HuH-7.5 (cell line): ENCODE results near the gene LRG1.
"Not testable (repeated sequence)": the region's sequence is repeated elsewhere in the genome, so short reads cannot be mapped to it uniquely, and the experiment has no call there.

Experiments used
- DNase-seq: peaks from one replicate; pipeline ENCODE4 v3.0.0; 2011; ENCODE audit warnings: low spot score

Gene LRG1

DNA sequence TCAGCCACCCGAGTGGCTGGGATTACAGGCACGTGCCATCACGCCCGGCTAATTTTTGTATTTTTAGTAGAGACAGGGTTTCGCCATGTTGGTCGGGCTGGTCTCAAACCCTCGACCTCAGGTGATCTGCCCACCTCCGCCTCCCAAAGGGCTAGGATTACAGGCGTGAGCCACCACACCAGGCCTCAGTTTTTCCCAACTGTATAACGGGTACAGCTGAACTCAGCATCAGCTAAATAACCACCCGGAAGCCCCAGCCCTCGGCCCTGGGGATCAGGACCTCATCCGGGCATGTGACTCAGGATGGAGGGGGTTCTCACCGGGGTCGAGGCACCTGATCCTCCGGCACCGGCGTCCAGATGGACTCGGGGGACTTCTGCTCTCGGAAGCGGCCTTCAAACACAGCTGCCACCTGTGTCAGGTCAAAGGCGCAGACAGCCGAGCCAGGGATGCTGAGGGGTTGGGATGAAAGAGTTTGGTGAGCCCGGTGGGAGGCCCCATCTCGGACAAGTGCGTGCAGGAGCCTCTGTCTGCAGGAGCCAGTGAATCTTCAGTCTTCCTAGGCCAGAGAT lies 10.7 kb upstream of the LRG1 start:
- DNase-seq = no peak

DNA sequence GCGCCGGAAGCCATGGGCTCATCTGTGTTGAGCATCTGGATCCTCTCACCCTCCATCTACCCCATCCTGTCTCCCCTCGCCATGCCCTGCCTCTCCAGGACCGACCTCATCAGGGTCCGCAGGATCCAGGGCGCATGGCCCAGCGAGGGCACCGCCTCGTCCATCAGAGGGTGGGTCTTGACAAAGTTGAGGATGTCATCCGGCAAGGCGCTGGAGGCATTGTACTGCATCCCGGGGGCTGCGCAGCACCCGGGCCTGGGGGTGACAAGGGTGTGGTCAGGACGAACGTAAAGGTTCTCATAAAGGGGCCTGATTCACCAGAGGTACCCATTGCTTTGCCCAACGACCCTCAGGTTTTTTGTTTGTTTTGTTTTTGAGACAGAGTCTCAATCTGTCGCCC lies 10.2 kb upstream of the LRG1 start:
- no peak for DNase-seq

DNA sequence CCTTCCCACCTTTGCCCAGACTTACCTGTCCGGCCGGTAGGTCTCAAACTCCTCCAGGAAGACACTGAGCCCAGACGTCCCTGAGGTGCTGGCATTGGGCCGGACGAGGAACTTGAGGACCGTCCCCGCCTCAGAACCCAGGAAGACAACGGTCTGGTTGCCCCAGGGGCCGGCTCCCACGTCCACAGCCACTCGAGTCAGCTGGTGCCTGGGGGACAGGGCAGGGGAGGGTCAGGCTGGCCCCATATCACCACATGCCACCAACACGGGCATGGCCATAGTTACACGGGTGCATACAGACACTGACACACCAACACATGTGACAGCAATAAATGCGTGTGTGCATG lies 8.4 kb upstream of the LRG1 start:
- DNase-seq = no peak

DNA sequence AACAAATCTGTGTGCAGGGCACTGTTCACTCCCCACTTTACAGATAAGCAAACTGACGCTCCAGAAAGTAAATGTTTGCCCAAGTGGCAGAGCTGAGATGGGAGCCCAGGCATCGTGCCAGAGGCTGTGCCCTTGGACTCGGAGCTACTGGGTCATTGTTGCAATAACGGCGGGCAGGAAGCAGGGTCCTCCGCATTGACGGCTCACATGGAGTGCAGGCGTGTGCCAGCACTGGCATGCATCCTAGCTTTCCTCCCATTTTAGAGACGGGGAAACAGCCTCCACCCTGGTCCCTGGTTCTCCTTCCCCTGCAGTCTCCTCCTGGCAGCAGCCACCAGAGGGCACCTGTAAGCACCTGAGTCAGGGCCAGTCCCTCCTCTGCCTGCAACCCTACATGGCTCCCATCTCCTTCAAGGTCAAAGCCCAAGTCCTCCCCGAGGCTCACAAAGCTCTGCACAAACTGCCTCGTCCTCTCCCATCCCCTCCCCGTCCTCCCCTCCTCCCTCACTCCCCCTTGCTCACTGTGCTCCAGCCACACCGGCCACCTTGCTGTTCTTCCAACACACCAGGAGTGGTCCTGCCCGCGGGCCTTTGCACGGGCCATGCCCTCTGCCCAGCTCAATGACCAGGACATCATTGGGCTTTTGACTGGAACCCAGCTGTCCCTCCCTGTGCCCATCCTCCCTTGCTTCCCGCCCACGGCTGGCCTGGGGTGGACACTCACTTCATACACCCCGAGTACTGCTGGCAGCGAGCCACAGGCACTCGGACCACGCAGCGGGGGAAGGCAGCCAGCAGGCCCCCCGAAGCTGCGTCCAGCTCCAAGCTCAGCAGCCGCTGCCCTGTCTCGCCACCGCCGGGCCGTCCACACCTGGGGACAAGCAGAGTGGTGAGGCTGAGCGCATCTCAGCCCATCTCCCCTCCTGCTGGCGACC lies 7.7 kb upstream of the LRG1 start:
- DNase-seq = no peak

DNA sequence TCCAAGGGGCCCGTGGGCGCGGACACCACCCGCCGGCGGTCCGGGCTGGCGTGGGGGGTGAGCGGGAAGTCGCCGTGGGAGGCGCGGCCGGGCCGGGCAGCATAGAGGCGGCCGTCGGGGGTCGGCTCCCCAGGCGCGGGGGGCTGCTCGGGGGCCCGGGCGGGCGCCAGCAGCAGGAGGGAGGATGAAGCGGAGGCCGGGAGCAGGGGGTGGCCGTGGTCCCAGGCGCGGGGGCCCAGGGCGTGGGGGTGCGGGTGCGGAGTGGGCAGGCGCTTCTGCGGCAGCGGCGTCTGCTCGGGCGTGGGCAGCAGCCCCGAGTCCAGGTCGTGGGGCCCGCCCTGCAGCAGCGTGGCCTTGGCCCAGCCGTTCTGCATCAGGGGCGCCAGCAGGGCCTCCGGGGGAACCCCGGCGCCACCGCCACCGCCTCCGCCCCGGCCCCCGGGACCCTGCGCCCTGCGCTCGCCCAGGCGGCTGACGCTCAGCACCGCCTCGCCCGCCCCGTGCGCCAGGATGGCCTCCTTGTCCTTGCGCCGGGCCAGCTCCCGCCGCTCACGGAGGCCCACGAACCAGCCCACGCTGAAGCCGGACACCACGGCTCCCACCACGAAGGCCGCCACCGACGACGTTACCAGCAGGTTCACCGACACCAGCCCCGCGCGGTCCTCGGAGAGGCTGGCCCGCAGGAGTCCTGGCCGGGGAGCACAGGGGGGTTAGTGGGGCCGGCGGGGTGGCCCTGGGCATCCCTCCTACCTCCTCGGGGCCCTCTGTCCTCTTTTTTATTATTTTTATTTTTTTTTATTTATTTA lies 4.2 kb upstream of the LRG1 start:
- no peak for DNase-seq

DNA sequence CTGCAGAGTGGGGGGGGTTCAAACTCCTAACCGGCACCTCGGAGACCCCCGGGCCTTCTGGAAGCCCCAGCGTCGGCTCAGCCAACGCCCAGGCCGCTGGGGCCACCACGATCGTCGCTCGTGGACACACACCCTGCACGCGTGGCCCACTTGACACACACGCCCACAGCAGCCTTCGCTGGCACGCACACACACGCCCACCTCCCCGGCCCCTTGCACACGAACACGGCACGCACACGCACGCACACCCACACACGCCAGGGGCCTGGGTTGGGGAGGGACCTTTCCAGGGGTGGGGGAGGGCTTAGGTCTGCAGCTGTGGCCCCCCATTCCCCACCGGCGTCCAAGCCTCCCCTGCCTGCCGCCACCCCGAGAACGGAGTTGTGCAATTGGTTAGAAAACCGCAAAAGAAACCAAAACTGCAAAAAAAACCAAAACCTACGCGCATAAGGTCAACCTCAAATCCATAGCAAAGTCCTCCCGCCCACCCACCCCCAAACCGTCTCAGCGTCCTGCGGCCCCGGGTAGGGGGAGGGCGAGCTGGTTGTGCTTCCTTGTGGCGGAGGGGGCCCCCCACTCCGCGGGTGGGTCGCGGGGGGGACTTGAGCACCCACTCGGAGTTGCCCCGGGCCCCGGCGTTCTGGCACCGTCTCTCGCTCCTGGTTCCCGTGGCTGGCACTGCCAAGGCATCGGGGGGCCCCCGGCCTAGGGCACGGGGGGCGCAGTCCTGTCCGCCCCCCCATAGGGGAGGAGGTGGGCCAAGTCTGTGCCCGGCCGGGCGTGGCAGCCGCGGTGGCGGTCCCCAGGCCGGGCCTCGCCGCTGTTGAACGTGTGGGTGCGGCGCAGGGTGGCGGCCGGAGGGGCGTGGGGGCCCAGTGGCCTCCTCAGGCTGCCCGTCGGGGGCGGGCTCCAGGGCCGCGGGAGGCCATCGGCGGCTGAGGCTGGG lies 3.3 kb upstream of the LRG1 start:
- DNase-seq = no peak

DNA sequence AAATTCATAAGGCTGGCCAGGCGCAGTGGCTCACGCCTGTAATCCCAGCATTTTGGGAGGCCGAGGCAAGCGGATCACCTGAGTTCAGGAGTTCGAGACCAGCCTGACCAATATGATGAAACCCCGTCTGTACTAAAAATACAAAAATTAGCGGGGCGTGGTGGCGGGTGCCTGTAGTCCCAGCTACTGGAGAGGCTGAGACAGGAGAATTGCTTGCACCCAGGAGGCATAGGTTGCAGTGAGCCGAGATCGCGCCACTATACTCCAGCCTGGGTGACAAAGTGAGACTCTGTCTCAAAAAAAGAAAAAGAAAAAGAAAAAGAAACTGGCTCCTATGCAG lies 1.9 kb upstream of the LRG1 start:
- not testable (repeated sequence) for DNase-seq

DNA sequence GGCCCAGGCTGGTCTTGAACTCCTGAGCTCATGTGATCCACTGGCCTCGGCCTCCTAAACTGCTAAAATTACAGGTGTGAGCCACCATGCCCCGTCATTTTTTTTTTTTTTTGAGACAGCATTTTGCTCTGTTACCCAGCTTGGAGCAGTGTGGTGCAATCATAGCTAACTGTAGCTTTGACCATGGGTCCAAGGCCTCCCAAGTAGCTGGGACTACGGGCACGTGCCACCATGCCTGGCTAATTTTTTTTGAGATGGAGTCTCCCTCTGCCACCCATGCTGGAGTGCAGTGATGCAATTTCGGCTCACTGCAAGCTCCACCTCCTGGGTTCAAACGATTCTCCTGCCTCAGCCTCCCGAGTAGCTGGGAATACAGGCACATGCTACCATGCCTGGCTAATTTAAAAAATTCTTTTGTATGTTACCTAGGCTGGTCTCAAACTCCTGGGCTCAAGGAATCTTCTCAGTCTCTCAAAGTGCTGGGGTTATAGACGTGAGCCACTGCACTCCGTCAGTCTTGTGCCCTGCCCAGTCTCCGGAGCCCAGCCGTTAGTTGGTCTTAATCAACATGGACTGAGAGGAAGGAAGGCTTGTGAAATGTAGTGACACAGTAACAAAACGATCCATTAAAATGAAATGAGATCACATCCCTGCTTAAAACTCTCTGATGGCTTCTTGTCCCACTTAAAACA lies 1.4 kb upstream of the LRG1 start:
- no peak for DNase-seq

DNA sequence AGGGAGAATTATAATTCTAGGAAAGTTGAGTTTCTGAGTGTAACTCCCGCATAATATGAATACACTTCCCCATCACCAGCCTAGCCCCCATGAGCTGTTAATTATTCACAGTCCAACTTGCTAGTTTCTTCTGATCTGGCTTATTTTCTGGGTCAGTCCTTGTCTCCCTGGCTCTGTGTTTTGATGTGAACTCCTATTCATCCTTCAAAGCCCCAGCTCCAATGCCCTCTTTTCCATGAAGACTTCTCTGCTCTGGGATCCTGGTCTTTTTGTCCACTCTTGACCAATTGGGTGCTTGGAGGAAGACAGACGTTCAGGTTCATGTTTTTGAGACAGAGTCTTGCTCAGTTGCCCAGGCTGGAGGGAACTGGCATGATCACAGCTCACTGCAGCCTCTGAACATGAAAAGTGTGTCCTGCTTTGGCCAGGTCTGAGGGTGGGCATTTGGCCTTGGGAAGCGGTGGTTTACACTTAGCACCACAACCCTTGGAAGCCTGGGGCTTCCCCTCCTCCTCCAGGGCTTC lies 605 bp downstream of the LRG1 start:
- DNase-seq = no peak

DNA sequence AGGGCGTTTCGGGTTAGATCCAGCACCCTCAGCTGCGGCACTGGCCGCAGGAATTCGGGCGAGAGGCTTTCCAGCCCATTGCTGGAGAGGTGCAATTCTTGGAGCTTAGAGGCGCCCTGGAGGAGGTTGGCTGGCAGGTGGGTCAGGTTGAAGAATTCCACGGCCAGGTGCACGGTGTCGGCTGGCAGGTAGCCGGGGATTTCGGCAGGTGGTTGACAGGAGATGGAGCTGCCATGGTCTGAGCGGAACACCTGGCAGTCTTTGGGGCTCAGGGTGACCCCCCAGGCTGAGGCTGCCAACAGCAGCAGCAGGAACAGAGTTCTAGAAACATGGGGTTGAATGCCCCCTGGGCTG lies 1.3 kb downstream of the LRG1 start:
- no peak for DNase-seq

DNA sequence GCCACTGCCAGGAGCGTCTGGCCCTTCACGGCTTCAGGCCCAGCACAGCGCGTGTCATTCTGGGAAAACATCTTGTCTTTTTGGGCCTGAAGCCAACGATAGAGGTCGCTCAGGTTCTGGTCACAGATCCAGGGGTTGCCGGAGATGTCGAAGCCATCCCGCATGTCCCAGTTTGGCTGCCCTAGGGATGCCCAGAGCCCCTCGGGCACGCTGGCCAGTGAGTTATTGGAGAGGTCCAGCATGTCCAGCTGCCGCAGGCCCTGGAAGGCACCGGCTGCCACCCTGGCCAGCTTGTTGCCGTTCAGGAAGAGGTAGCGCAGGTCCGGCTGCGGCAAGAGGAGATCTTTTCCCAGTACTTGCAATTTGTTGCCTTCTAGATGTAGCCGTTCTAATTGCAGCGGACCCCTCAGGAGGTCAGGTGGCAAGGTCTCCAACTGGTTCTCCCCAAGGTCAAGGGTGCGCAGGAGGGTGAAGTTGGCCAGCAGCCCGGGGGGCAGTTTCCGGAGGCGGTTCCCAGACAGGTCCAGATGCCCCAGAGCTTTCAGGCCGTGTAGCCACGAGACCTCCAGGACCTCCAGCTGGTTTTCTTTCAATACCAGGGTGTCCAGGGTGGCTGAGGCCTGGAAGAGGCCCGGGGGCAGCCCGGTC lies 1.8 kb downstream of the LRG1 start:
- no peak for DNase-seq

DNA sequence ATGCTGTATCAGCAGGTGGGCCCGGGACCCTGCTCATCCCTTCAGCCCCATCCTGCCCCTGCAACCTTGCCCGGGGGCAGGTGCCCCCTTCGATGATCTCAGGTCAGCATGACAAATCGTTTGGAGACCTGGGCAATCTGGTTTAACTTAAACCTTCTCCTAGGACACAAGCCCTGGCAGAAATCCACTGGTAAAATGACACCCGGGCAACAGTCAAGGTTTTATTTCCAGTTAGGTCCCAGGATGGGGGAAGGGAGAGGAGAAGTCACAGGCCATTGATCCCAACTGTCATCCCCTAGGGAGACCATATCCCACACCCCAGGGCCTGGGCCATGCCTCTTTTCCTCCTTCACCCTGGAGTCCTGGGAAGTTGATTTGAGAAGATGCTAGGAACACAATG lies 3.0 kb downstream of the LRG1 start:
- no peak for DNase-seq

DNA sequence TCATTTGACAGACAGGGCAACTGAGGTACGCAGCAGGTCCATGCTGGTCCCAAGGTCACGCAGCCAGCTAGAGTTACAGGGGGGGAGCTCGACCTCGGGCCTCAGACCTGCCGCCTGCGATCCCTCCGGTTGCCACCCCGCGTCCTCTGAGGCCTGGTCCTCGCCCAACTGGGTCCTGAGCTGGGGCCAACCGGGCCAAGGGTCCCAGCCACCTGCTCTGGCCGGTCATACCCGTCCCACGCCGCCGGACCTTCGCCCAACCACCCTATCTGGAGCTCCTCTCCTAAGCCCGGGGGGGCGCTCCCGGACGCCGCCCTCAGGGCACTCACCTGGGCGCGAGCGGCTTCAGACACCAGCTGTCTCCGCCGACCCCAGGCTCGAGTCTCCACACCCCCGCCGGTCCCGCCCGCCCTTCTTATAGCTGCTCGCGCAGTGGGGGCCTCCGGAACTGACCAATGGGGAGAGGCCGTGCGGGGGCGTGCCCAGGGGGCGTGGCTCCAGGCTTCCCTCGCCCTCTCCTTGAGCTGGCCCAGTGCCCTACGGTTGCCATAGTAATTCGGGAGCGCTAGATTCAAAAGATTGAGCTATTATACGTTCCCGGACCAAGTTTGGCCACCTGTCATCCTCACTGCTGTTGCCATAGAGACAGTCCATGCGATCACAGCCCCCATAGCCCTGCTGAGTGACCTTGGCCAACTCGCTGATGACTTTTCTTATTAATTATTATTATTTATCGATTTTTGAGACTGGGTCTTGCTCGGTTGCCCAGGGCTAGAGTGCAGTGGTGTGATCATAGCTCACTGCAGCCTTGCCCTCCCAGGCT lies 4.8 kb downstream of the LRG1 start, which contains the start of gene PLIN5:
TSS of gene PLIN5 (minus strand) at position 389 of the 823 bp plus-strand sequence. CDS start 1,150 bp downstream, outside the sequence.
- DNase-seq = peak; percentile 97

DNA sequence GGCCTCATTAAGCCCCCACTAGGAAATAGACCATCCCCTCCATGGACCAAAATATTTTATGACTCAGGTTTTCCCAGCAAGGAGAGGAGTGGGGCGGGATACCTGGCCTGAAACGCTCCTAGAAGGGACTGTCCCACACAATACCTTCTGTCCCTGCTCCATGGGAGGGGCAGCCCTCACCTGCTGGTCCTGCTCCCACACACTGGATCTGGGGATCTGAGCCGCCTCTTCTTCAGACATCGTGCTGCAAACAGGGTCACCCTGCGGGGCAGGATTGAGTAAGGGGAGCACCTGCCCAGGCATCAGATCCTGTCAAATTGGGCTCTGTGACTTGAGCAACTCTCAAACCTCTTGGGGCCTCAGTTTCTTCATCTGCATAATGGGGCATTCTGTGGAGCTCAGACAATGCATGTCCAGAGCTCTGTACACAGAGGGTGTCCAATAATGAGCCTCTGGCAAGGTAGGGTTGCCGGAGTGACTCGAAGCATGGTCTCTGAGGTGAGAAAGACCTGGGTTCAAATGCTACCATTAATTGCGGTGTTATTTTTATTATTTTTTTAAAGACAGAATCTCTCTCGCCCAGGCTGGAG lies 5.9 kb downstream of the LRG1 start:
- no peak for DNase-seq

DNA sequence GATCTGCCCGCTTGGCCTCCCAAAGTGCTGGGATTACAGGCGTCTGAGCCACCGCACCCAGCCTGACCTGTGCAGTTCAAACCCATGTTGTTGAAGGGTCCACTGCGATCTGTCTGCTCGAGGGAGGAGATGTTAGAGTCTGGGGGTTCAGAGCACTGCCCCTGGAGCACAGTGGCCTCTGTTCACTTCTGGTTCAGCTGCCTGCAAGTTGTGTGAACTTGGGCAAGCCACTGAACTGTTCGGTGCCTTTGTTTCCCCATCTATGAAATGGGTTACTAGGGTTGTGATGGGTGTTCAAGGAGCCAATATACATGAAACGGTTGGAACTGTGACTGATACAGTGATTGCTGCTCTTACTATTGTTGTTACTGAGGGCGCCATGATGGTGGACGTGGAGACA lies 6.5 kb downstream of the LRG1 start:
- DNase-seq = no peak

DNA sequence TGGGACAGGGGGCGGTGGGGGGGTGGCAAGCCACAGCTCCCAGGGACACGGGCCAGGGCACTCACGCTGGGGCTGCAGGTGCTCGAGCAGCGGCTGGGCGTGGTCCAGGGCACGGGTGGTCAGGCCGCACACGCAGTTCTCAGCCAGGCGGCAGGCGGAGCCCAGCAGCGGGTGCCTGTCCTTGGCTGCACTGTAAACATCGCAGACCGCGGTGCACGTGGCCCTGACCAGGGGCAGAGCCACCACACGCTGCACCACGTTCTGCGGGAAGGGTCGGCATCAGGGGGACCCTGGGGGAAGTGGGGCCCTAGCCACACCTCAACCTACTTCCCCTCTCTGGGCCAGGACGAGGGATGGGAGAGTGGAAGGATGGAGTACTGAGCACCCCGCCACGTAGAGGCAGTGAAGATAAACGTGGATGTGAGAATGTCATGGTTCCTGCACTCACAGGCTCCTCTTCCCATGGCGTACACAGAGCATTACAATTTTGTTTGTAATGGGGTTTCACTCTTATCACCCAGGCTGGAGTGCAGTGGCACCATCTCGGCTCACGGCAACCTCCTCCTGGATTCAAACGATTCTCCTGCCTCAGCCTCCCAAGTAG lies 8.2 kb downstream of the LRG1 start:
- no peak for DNase-seq

DNA sequence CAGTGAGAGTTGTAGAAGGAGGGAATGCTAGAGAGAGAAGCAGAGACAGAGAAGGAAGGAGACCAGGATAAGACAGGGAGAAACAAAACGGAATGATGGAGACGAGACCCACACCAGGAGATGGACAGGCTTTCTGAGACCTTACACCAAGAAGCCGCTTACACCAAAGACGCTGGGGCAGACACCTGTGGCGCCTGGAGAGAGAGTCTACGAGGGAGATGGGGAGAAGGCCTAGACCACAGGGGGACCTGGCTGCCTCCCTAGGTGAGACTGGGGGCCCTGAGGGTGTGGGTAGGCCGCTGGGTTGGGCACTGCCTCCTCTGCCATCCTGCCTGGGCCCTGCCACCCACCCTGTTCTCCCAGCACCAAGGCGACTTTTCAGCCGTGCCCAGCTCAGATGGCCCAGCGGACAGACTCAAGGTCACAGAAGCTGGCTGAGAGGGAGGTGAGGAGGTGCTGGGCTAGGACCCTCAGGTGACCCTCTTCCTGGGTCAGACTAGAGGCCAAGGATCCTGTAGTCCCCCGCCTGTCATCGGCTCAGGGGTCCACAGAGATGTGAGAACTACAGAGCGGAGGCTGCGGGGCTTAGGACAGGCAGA lies 9.8 kb downstream of the LRG1 start:
- no peak for DNase-seq

DNA sequence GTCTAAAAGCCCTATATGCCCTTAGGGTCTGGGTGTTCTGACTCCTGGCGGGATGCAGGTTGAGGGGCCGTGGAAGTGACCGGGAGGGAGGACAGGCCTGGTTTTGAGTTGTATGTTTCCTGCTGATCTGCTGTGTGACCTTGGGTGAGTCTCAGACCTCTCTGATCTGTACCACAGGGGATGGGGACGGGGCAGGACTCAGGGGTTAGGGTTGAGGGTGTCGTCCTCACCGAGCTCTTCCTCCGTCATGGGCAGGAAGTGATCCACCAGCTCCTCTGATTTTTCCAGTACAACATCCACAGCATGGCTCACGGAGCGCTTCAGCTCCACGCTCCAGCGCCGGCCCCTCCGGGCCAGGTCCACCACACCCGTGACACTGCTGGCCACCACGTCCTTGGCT lies 11.0 kb downstream of the LRG1 start:
- no peak for DNase-seq
